SKM-1 (cell line): ENCODE data around the gene CHRNA4.
"Not testable (repeated sequence)": the region's sequence is repeated elsewhere in the genome, so short reads cannot be mapped to it uniquely, and the experiment has no call there.

Experiments used
- DNase-seq: peaks from one replicate; lab custom pipeline; 2025; ENCODE audit not compliant: unreplicated experiment; lab: John Stamatoyannopoulos, UW

The CHRNA4 gene

GRCh38 chr20:63350597-63351325, 10.4 kb downstream of the CHRNA4 start:
- no peak for DNase-seq

DNA sequence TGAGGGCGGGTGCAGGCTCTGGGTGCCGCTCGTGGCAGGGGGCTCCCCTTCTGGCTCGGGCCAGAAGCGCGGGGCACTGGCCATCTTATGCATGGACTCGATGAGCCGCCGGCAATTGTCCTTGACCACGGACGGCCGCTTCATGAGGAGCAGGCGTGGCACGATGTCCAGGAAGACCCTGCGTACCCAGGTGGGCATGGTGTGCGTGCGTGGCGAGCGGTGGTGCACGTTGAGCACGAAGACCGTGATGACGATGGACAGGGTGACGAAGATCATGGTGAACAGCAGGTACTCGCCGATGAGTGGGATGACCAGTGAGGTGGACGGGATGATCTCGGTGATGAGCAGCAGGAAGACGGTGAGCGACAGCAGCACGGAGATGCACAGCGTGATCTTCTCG, 11.0 kb downstream of the CHRNA4 start:
- DNase-seq = no peak

GRCh38 chr20:63349516-63349895, 11.6 kb downstream of the CHRNA4 start:
- DNase-seq = no peak

- DNase-seq = no peak
These were observed 12.2 kb downstream of the CHRNA4 start for GRCh38 chr20:63348828-63349515.

DNA sequence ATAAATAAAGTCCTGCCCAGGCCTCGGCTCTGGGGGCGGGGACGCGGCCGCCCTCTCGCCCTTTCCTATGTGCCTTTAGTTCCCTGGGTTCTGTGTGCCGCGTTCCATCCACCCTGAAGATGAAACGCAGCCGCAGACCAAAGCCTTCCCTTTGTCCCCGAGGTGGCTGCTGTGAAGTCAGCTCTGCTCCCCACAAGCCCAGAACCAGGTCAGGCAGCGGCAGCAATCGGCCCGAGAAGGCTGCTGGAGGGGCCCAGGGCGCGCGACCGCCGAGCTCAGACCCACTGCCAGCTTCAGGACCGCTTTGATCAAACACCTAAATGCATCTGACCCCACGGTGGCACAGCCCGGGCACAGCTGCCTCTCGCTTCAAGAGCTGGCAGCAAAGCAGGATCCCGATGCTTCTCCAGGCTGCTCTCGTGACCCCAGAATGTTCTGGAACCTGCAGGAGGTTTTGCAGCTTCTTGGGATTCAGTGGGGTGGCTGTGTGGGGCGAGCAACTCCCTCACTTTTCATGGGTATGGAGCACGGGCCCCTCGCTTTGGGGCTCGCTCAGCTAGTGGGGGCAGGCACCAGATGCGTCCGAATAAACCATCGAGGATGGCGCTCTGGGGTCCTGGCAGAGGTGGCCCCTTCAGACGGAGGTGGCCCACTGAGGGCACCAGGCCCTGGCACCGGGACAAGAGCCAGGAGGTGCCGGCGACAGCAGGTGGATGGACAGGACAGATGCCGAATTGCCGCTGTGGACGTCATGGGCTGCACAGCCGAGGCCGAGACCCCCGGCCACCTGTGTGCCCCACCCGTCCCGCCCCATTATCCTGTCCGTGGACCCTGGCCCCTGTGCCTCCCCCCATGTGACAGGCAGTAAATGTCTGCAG, 13.0 kb downstream of the CHRNA4 start:
- no peak for DNase-seq

- no peak for DNase-seq
These were observed 13.9 kb downstream of the CHRNA4 start for GRCh38 chr20:63347081-63347741.

- DNase-seq = no peak
These were observed 14.7 kb downstream of the CHRNA4 start for GRCh38 chr20:63346131-63347080.

GRCh38 chr20:63345328-63346100, 15.6 kb downstream of the CHRNA4 start:
- DNase-seq = no peak

DNA sequence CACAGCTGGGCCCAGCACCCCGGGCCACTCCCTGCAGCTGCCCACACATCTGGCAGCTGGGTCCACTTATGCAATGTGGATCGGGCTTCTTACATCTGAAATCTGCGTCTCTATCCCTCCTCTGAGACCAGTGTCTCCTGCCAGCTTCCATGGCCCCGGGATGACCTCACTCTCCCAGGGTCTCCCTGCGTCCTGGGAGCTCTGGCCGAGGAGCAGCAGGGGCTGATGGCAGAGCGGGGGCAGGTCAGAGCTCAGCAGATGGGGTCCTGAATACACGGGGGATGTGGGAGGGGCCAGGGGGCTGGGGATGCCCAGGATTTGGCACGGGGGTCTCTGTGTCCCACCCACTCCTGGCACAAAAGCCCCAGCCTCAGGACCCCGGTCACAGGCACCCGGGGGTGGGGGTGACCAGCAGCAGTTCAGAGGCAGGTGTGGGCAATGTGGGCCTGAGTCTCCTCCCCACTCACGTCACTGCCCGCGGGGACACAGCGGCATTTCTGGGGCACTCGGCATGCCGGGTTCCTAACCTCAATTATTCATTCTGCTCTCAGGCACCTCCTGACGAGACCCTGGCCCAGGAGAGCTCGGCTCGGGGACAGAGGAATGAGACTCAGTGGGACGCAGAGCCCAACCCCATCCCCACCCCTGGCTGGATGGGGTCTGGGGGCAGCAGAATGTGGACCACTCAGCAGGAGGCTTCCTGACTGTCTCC, 16.4 kb downstream of the CHRNA4 start:
- DNase-seq = no peak

GRCh38 chr20:63343460-63344445, 17.4 kb downstream of the CHRNA4 start:
- no peak for DNase-seq

- no peak for DNase-seq
These were observed 18.3 kb downstream of the CHRNA4 start for GRCh38 chr20:63342561-63343459.

DNA sequence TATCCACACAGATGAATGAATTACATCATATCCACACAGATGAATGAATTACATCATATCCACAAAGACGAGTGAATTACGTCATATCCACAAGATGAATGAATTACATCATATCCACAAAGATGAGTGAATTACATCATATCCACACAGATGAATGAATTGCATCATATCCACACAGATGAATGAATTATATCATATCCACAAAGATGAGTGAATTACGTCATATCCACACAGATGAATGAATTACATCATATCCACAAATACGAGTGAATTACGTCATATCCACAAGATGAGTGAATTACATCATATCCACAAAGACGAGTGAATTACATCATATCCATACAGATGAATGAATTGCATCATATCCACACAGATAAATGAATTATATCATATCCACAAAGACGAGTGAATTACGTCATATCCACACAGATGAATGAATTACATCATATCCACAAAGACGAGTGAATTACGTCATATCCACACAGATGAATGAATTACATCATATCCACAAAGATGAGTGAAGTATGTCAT, 20.9 kb downstream of the CHRNA4 start:
- DNase-seq = not testable (repeated sequence)

DNA sequence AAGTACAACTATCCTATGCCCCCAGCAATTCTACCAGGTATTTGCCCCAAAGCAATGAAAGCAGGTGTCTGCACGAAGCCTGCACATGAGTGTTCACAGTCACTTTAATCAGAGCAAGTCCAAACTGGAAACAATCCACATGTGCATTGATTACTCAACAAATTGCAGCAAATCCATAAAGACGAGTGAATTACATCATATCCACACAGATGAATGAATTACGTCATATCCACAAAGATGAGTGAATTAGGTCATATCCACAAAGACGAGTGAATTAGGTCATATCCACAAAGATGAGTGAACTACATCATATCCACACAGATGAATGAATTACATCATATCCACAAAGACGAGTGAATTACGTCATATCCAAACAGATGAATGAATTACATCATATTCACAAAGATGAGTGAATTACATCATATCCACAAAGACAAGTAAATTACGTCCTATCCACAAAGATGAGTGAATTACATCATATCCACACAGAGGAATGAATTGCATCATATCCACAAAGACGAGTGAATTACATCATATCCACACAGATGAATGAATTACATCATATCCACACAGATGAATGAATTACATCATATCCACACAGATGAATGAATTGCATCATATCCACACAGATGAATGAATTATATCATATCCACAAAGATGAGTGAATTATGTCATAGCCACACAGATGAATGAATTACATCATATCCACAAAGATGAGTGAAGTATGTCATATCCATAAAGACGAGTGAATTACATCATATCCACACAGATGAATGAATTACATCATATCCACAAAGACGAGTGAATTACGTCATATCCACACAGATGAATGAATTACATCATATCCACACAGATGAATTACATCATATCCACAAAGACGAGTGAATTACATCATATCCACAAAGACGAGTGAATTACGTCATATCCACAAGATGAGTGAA, 21.7 kb downstream of the CHRNA4 start:
- not testable (repeated sequence) for DNase-seq

DNA sequence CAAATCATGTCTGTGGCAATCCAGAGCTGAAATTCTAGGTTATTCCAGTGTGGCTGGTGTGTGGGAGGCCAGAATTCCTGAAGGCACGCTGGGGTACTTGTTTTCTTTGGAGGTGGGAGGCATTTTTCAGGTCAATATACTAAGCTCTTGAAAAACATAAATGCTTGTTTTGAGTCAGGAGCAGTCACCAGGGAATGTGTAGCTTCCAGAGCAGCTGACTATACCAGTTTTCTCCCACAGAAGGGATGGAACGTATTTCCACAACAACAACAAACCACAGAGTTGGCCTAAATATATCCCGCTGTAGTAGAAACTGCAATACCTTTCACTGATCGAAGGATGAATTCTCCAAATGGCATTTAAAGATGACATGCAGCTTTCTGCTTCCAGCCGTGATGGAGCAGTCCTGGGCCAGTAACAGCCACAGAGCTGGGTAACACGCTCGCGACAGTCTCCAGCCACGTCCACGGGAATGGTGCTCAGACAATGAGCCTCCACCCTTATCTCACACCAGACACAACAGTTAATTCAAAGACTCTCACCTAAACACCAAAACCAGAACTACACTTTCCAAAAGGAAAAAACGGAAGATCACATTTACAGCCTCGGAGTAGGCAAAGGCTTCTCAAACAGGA, 23.2 kb downstream of the CHRNA4 start:
- DNase-seq = no peak
